Endodermal cell (in vitro differentiated cells): ENCODE data around the gene AKT3. TPM values are rescaled to one million over a fixed set of nuclear protein-coding genes. Genes with fewer than 3 reads are reported as not detected.

Source experiments
- DNase-seq: peaks from one replicate; pipeline ENCODE4 v3.0.0-alpha.2; 2017
- H3K27ac ChIP-seq: 2 replicates; pipeline ENCODE4 v1.5.1; 2013; ENCODE audit warnings: mild to moderate bottlenecking, low read depth, low read length, moderate library complexity
- H3K27me3 ChIP-seq: 2 replicates; pipeline ENCODE4 v1.6.1; 2013; ENCODE audit warnings: mild to moderate bottlenecking, low read length, moderate library complexity; ENCODE audit not compliant: insufficient read depth, control insufficient read depth, poor library complexity, severe bottlenecking
- H3K36me3 ChIP-seq: 2 replicates; pipeline ENCODE4 v1.7.0; 2013; ENCODE audit warnings: mild to moderate bottlenecking, low read length, moderate library complexity; ENCODE audit not compliant: control insufficient read depth, insufficient read depth
- H3K4me1 ChIP-seq: one replicate; pipeline ENCODE4 v1.7.0; 2013; ENCODE audit warnings: low read length; ENCODE audit not compliant: control insufficient read depth, insufficient read depth
- H3K4me3 ChIP-seq: 2 replicates; pipeline ENCODE4 v1.5.1; 2013; ENCODE audit warnings: mild to moderate bottlenecking, low read length, moderate library complexity
- H3K9ac ChIP-seq: 2 replicates; pipeline ENCODE4 v1.6.1; 2013; ENCODE audit warnings: mild to moderate bottlenecking, low read length, moderate library complexity; ENCODE audit not compliant: poor library complexity, severe bottlenecking; ENCODE audit errors: extremely low read depth
- H3K9me3 ChIP-seq: 2 replicates; pipeline ENCODE4 v1.6.1; 2013; ENCODE audit warnings: mild to moderate bottlenecking, low read length, moderate library complexity; ENCODE audit not compliant: control insufficient read depth
- H3K27ac Mint-ChIP-seq: 2 replicates; pipeline ENCODE4 v1.8.0; 2020; ENCODE audit warnings: mixed read lengths
- H3K27me3 Mint-ChIP-seq: 2 replicates; pipeline ENCODE4 v1.8.0; 2021; ENCODE audit warnings: mild to moderate bottlenecking, mixed read lengths; ENCODE audit not compliant: insufficient read depth
- H3K36me3 Mint-ChIP-seq: 2 replicates; pipeline ENCODE4 v1.8.0; 2020; ENCODE audit warnings: low read depth, mixed read lengths
- H3K4me1 Mint-ChIP-seq: 2 replicates; pipeline ENCODE4 v1.8.0; 2020; ENCODE audit warnings: mixed read lengths
- H3K4me3 Mint-ChIP-seq: 2 replicates; pipeline ENCODE4 v1.8.0; 2020; ENCODE audit warnings: mild to moderate bottlenecking, moderate library complexity, mixed read lengths
- H3K9me3 Mint-ChIP-seq: 2 replicates; pipeline ENCODE4 v1.8.0; 2020; ENCODE audit warnings: mild to moderate bottlenecking, mixed read lengths
- WGBS, 2 experiments: methylation state at CpG; one replicate each; pipeline versions ENCODE4 v1.1.5 to v1.1.7; 2013; ENCODE audit warnings: missing lambda C conversion rate in 2 of 2, mixed read lengths in 1 of 2; ENCODE audit not compliant: insufficient coverage in 1 of 2, insufficient read length in 1 of 2; 5-methylcytosine and 5-hydroxymethylcytosine counted together
- total RNA-seq, 2 donors: library from RNA; stranded (reverse); fragmentation: NEBNext Ultra II Directional in 1 of 2; extraction: Animal tissue kit (Norgen Biotek cat#: 25700) in 1 of 2; gene quantifications; 2 replicates in 1 of 2; 3 replicates in 1 of 2; pipeline ENCODE4 v1.2.1, GENCODE V29; 2021
- TF ChIP-seq, protein P1 (sequence below): fragments of 200-600 bp; sonication (generic); conservative IDR thresholded peaks from 2 replicates; pipeline ENCODE4 v1.5.0; 2021; ENCODE audit warnings: antibody characterized with exemption, mild to moderate bottlenecking

Gene AKT3
- total RNA-seq, 2 donors from 2014 or later: 38.2 to 49.1 TPM

DNA sequence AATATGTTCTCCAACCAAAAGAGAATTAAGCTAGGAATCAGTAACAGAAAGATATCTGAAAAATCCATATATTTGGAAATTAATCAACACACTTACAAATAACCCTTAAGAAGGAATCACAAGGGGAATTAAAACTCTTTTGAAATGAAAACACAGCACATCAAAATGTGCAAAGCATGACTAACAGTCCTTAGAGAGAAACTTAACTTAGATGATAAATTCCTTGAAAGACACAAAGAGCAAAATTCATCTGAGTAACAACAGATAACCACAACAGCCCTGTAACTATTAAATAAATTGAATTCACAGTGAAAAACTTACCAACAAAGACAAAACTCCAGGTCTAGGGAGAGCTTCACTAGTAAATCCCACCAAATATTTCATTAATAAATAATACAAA lies 310.4 kb downstream of the AKT3 start:
- H3K4me1 Mint-ChIP-seq: no peaks in the 10 kb centered on the region
- Histone ChIP-seq H3K9me3 (no peaks in the 10 kb centered on the region), H3K36me3 (no peaks in the 10 kb centered on the region), H3K4me1 (no peaks in the 10 kb centered on the region), H3K9ac (no peak overlapping the region), H3K27me3 (no peaks in the 10 kb centered on the region), H3K4me3 (no peak overlapping the region), H3K27ac (no peak overlapping the region)
- DNase-seq: no peak
- TF ChIP-seq, protein P1, sequence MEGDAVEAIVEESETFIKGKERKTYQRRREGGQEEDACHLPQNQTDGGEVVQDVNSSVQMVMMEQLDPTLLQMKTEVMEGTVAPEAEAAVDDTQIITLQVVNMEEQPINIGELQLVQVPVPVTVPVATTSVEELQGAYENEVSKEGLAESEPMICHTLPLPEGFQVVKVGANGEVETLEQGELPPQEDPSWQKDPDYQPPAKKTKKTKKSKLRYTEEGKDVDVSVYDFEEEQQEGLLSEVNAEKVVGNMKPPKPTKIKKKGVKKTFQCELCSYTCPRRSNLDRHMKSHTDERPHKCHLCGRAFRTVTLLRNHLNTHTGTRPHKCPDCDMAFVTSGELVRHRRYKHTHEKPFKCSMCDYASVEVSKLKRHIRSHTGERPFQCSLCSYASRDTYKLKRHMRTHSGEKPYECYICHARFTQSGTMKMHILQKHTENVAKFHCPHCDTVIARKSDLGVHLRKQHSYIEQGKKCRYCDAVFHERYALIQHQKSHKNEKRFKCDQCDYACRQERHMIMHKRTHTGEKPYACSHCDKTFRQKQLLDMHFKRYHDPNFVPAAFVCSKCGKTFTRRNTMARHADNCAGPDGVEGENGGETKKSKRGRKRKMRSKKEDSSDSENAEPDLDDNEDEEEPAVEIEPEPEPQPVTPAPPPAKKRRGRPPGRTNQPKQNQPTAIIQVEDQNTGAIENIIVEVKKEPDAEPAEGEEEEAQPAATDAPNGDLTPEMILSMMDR: no peak
- no peaks in the 10 kb centered on the region for H3K27me3 Mint-ChIP-seq
- no peak overlapping the region for H3K4me3 Mint-ChIP-seq
- H3K27ac Mint-ChIP-seq: no peak overlapping the region
- H3K36me3 Mint-ChIP-seq: no peaks in the 10 kb centered on the region
- H3K9me3 Mint-ChIP-seq: no peaks in the 10 kb centered on the region

DNA sequence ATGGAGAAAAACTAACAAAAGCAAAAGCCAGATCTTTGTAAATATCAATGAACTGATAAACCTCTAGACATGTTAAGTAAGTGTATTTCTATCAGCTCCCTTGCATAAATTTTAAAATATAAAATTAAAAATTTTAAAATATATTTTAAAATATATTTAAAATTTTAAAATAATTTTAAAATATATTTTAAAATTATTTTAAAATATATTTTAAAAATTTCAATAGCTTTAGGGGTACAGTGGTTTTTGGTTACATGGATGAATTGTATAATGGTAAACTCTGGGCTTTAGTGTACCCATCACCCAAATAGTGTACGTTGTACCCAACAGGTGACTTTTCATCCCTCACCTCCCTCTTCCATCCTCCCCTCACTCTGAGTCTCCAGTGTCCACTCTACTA lies 315.0 kb downstream of the AKT3 start:
- no peak for DNase-seq
- Histone ChIP-seq H3K36me3 (no peaks in the 10 kb centered on the region), H3K9me3 (no peaks in the 10 kb centered on the region), H3K27ac (no peak overlapping the region), H3K4me1 (no peaks in the 10 kb centered on the region), H3K4me3 (no peak overlapping the region), H3K9ac (no peak overlapping the region), H3K27me3 (no peaks in the 10 kb centered on the region)
- Mint-ChIP-seq H3K4me3 (no peak overlapping the region), H3K27me3 (no peaks in the 10 kb centered on the region), H3K36me3 (no peaks in the 10 kb centered on the region), H3K4me1 (no peaks in the 10 kb centered on the region), H3K9me3 (no peaks in the 10 kb centered on the region), H3K27ac (no peak overlapping the region)
- 100% methylated on average over 1 of the region's 1 CpG for WGBS, 2 experiments
- TF ChIP-seq, protein P1: no peak

DNA sequence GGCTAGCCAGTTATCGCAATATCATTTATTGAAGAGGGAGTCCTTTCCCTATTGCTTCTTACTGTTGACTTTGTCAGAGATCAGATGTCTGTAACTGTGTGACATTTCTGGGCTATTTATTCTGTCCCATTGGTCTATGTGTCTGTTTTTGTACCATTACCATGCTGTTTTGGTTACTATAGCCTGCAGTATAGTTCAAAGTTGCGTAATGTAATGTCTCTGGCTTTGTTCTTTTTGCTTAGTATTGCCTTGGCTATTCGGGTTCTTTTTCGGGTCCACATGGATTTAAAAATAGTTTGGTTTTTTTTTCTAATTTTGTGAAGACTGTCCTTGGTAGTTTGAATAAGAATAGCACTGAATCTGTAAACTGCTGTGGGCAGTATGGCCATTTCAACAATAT lies 320.5 kb downstream of the AKT3 start:
- no peaks in the 10 kb centered on the region for H3K9me3 ChIP-seq
- H3K4me1 ChIP-seq: no peaks in the 10 kb centered on the region
- H3K4me1 Mint-ChIP-seq: peaks cover 7% of the 10 kb centered on the region
- no peak overlapping the region for H3K27ac Mint-ChIP-seq
- WGBS, 2 experiments: 90 to 100% methylated on average over 2 to 4 of the region's 4 CpGs
- H3K27ac ChIP-seq: no peak overlapping the region
- H3K27me3 ChIP-seq: no peaks in the 10 kb centered on the region
- TF ChIP-seq, protein P1: no peak
- H3K36me3 Mint-ChIP-seq: no peaks in the 10 kb centered on the region
- H3K9me3 Mint-ChIP-seq: peaks cover 3% of the 10 kb centered on the region
- H3K4me3 Mint-ChIP-seq: no peak overlapping the region
- DNase-seq: no peak
- H3K27me3 Mint-ChIP-seq: no peaks in the 10 kb centered on the region
- H3K36me3 ChIP-seq: no peaks in the 10 kb centered on the region
- H3K9ac ChIP-seq: no peak overlapping the region
- H3K4me3 ChIP-seq: no peak overlapping the region
